ENCODE results near the gene ZNF488.

GRCh38 chr10:47339759-47340607 lies 44.1 kb downstream of the ZNF488 start:
- TF ChIP-seq CTCF (conservative IDR thresholded peaks at IDR 0.05 in 1 of 2, IDR thresholded peaks at IDR 0.05 in 1 of 2; ENCODE audit: extremely low read depth in 1 of 2, insufficient read depth in 1 of 2, low read depth in 1 of 2, low read length in 2 of 2) = no peak
- TF ChIP-seq EZH2 (IDR thresholded peaks at IDR 0.05; ENCODE audit: borderline replicate concordance, low read length) = no peak

Data from mammary epithelial cell (primary cell).